Measurements from ENCODE around the gene PRKAB1.
"Not testable (repeated sequence)": the region's sequence is repeated elsewhere in the genome, so short reads cannot be mapped to it uniquely, and the experiment has no call there.

DNA sequence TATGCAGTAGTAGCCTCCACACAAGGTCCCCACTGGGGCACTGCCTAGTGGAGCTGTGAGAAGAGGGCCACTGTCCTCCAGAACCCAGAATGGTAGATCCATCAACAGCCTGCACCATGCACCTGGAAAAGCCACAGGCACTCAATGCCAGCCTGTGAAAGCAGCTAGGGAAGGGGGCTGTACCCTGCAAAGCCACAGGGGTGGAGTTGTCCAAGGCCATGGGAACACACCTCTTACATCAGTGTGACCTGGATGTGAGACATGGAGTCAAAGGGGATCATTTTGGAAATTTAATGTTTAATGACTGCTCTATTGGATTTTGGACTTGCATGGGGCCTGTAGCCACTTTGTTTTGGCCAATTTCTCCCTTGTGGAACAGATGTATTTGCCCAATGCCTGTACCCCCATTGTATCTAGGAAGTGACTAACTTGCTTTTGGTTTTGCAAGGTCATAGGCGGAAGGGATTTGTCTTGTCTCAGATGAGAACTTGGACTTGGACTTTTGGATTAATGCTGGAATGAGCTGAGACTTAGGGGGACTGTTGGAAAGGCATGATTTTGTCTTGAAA lies 49.5 kb upstream of the PRKAB1 start:
- not testable (repeated sequence) for TF ChIP-seq EZH2 (IDR thresholded peaks at IDR 0.05; ENCODE audit: borderline replicate concordance, low read depth, low read length, poor library complexity, severe bottlenecking)
- TF ChIP-seq, protein P1, sequence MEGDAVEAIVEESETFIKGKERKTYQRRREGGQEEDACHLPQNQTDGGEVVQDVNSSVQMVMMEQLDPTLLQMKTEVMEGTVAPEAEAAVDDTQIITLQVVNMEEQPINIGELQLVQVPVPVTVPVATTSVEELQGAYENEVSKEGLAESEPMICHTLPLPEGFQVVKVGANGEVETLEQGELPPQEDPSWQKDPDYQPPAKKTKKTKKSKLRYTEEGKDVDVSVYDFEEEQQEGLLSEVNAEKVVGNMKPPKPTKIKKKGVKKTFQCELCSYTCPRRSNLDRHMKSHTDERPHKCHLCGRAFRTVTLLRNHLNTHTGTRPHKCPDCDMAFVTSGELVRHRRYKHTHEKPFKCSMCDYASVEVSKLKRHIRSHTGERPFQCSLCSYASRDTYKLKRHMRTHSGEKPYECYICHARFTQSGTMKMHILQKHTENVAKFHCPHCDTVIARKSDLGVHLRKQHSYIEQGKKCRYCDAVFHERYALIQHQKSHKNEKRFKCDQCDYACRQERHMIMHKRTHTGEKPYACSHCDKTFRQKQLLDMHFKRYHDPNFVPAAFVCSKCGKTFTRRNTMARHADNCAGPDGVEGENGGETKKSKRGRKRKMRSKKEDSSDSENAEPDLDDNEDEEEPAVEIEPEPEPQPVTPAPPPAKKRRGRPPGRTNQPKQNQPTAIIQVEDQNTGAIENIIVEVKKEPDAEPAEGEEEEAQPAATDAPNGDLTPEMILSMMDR (conservative IDR thresholded peaks at IDR 0.05; ENCODE audit: low read depth, low read length) = not testable (repeated sequence)
